Esophagus squamous epithelium (tissue), 5 donors: Measurements from ENCODE around the gene HDAC3. TPM values are rescaled to one million over a fixed set of nuclear protein-coding genes. Genes with fewer than 3 reads are reported as not detected.

ENCODE experiments used
- DNase-seq: peaks from one replicate; lab custom pipeline; 2025; lab: John Stamatoyannopoulos, UW
- H3K27ac ChIP-seq, 4 donors: fragments of 200-600 bp; sonication (generic); one replicate each; pipeline ENCODE4 v1.5.1; 2016 to 2019; ENCODE audit warnings: mild to moderate bottlenecking in 1 of 4
- H3K27me3 ChIP-seq, 4 donors: fragments of 200-600 bp; sonication (generic); 1 replicate in 3 of 4; 2 replicates in 1 of 4; pipeline versions ENCODE4 v1.5.1 to v1.6.0; 2017 to 2021; ENCODE audit warnings: antibody characterized with exemption in 1 of 4
- H3K36me3 ChIP-seq, 3 donors: fragments of 200-600 bp; sonication (generic); one replicate each; pipeline ENCODE4 v1.5.1; 2016 to 2019
- H3K4me1 ChIP-seq, 3 donors: fragments of 200-600 bp; sonication (generic); one replicate each; pipeline ENCODE4 v1.5.1; 2017 to 2019
- H3K4me3 ChIP-seq, 4 donors: fragments of 200-600 bp; sonication (generic); 1 replicate in 3 of 4; 2 replicates in 1 of 4; pipeline ENCODE4 v1.5.1; 2016 to 2019; ENCODE audit warnings: mild to moderate bottlenecking in 2 of 4, moderate library complexity in 1 of 4
- H3K9me3 ChIP-seq, 3 donors: fragments of 200-600 bp; sonication (generic); one replicate each; pipeline ENCODE4 v1.5.1; 2016 to 2019
- POLR2A ChIP-seq, 4 donors: fragments of 450-650 bp; IDR thresholded peaks; one replicate each; pipeline ENCODE4 v1.6.1; 2017; ENCODE audit warnings: antibody characterized with exemption in 4 of 4, mild to moderate bottlenecking in 4 of 4, moderate library complexity in 3 of 4
- WGBS, 2 donors: methylation state at CpG; one replicate each; pipeline ENCODE4 v1.1.5; 2018; 5-methylcytosine and 5-hydroxymethylcytosine counted together
- intact Hi-C: fragments of 100-400 bp; cut with DNase I; formaldehyde crosslinking; loops from one replicate; pipeline ENCODE4 v1.15.0; 2022
- total RNA-seq, 4 donors: library from RNA; depleted of rRNA; stranded (reverse); fragments of >200 nt; gene quantifications; one replicate each; pipeline ENCODE4 v1.1.0, GENCODE V29; 2016
- TF ChIP-seq, protein P1 (sequence below), 6 experiments: fragments of 450-650 bp in 4 of 6; fragments of 200-600 bp in 2 of 6; sonication (generic) in 2 of 6; IDR thresholded peaks; one replicate each; pipeline ENCODE4 v1.5.1; 2016 to 2019; ENCODE audit warnings: antibody characterized with exemption in 6 of 6, mild to moderate bottlenecking in 4 of 6, moderate library complexity in 4 of 6
- donor health status: DM: yes; HTN: yes; CAD: no.

The HDAC3 gene
- total RNA-seq, 4 donors from 2014 or later: 33.0 to 60.8 (median 40.4) TPM

DNA sequence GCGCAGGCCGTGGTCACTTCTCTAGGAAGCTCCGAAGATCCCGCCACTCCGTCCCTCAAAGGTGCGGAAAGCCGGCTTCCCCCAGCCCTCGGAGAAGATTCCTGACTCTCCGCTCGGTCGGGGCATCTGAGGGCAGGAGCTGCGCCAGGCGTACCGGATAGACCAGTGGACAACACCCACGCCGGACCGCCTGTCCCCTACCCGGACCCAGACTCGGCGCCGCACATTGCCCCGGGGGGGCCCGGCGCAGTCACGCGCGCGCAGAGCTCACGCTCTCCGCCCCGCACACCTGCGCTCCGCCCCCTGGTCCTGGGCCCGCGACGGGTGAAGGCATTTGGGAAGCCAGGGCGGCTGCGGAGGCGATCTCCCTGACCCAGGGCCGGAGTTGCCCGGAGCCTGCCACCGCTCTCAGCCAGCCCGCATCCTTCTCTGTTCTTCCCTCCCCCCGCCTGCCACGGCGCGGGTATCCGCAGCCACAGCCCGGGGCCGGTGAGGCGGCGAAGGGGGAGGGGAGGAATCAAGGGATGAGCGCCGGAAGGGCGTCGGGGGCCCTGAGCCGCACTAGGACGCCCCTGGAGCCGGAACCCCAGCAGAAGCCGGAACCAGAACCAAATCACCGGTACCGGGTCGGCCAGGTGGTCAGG is 596 bp upstream of the HDAC3 start:
- Histone ChIP-seq H3K9me3 (no peaks in the 10 kb centered on the region), H3K27ac (peak overlapping the region; percentile 70 to 93 (median 88)), H3K27me3 (no peaks in the 10 kb centered on the region), H3K36me3 (peaks cover 0 to 40% (median 0%) of the 10 kb centered on the region in 3 donors), H3K4me1 (peaks cover 26 to 49% (median 31%) of the 10 kb centered on the region in 3 donors), H3K4me3 (peak overlapping the region; percentile 77 to 94 (median 88))
- TF ChIP-seq POLR2A (IDR thresholded peaks at IDR 0.05): no peak
- TF ChIP-seq, protein P1, sequence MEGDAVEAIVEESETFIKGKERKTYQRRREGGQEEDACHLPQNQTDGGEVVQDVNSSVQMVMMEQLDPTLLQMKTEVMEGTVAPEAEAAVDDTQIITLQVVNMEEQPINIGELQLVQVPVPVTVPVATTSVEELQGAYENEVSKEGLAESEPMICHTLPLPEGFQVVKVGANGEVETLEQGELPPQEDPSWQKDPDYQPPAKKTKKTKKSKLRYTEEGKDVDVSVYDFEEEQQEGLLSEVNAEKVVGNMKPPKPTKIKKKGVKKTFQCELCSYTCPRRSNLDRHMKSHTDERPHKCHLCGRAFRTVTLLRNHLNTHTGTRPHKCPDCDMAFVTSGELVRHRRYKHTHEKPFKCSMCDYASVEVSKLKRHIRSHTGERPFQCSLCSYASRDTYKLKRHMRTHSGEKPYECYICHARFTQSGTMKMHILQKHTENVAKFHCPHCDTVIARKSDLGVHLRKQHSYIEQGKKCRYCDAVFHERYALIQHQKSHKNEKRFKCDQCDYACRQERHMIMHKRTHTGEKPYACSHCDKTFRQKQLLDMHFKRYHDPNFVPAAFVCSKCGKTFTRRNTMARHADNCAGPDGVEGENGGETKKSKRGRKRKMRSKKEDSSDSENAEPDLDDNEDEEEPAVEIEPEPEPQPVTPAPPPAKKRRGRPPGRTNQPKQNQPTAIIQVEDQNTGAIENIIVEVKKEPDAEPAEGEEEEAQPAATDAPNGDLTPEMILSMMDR (IDR thresholded peaks at IDR 0.05): no peak
- WGBS, 2 donors: 1% methylated on average over 11 of the region's 63 CpGs
- DNase-seq: no peak
- intact Hi-C loops: no loop called here

- DNase-seq: no peak
- peak overlapping the region; percentile 77 to 94 (median 88) for H3K4me3 ChIP-seq
- no peaks in the 10 kb centered on the region for H3K9me3 ChIP-seq
- no peak for TF ChIP-seq POLR2A (IDR thresholded peaks at IDR 0.05)
- TF ChIP-seq, protein P1 (IDR thresholded peaks at IDR 0.05): no peak
- H3K4me1 ChIP-seq: peaks cover 26 to 50% (median 31%) of the 10 kb centered on the region in 3 donors
- intact Hi-C loops: no loop called here
- whole genome bisulfite sequencing, 2 donors: 0 to 17% methylated on average over 2 to 3 of the region's 4 CpGs
- H3K27ac ChIP-seq: peak overlapping the region; percentile 86 to 93 (median 91)
- H3K27me3 ChIP-seq: no peaks in the 10 kb centered on the region
- peaks cover 0 to 34% (median 0%) of the 10 kb centered on the region in 3 donors for H3K36me3 ChIP-seq
Observed at GRCh38 chr5:141636106-141636412, 590 bp downstream of the HDAC3 start.

DNA sequence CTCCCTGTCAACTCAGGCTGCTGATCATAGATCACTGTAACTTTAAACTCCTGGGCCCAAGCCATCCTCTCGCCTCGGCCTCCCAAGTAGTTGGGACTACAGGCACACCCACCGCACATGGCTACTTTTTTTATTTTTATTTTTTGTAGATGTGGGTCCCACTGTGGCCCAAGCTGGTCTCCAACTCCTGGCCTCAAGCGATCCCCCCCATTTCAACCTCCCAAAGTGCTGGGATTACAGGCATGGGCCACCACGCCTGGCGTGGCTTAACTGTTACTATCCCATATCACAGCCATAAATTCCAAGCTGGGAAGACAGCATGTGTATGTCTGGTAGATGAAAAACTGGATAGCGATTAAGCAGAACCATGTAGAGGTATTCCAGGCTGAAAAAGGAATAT is 1.0 kb downstream of the HDAC3 start:
- DNase-seq: no peak
- Histone ChIP-seq H3K9me3 (no peaks in the 10 kb centered on the region), H3K36me3 (peaks cover 0 to 34% (median 0%) of the 10 kb centered on the region in 3 donors), H3K27me3 (no peaks in the 10 kb centered on the region), H3K27ac (peak overlapping the region in 3 of 4 donors; percentile 86 to 93 (median 92)), H3K4me1 (peaks cover 26 to 50% (median 31%) of the 10 kb centered on the region in 3 donors), H3K4me3 (peak overlapping the region; percentile 77 to 94 (median 88))
- TF ChIP-seq, protein P1 (IDR thresholded peaks at IDR 0.05): no peak
- TF ChIP-seq POLR2A (IDR thresholded peaks at IDR 0.05): no peak
- intact Hi-C loops: no loop called here
- WGBS, 2 donors: 45 to 62% methylated on average over 7 of the region's 7 CpGs

- intact Hi-C loops: no loop called here
- DNase-seq: no peak
- Histone ChIP-seq H3K4me3 (no peak overlapping the region), H3K36me3 (peaks cover 0 to 35% (median 1%) of the 10 kb centered on the region in 3 donors), H3K4me1 (peaks cover 26 to 50% (median 31%) of the 10 kb centered on the region in 3 donors), H3K27me3 (no peaks in the 10 kb centered on the region), H3K9me3 (no peaks in the 10 kb centered on the region), H3K27ac (no peak overlapping the region)
- TF ChIP-seq, protein P1 (IDR thresholded peaks at IDR 0.05): no peak
- TF ChIP-seq POLR2A (IDR thresholded peaks at IDR 0.05): no peak
- 80 to 87% methylated on average over 3 to 6 of the region's 6 CpGs for WGBS, 2 donors
Observed at GRCh38 chr5:141634720-141635119, 1.9 kb downstream of the HDAC3 start.

DNA sequence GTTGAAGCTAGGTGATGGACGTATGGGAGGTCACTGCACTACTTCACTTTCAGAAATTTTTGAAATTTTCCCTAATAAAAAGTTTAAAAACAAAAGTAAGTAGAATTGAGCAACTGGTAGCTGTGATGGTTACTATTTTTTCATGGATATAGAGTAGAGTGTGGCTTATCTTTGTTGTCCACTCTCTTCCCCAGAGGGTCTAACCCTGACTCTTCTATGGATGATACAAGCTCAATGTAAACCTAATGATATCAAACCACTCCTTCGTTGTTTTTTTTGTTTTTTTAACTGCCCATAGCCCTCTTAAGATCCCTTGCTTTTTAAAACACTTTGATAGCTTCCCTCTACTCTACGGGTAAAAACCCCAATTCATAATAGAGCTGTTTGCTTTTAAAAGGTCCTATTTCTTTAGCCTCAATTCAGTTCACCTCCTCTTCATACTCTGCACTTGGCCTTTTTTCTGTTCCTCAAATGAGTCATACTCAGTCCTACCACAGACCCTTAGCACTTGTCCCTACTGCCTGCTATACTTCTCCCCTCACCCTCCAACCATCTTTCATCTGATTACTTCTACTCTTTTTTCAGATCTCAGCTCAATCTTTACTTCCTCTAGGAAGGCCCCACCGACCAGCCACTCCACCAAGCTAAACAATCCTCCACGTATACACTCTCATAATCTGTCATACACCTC is 2.6 kb downstream of the HDAC3 start:
- H3K4me1 ChIP-seq: peaks cover 26 to 50% (median 31%) of the 10 kb centered on the region in 3 donors
- H3K9me3 ChIP-seq: no peaks in the 10 kb centered on the region
- intact Hi-C loops: no loop called here
- H3K4me3 ChIP-seq: no peak overlapping the region
- DNase-seq: no peak
- 73 to 77% methylated on average over 5 of the region's 5 CpGs for WGBS, 2 donors
- no peak for TF ChIP-seq POLR2A (IDR thresholded peaks at IDR 0.05)
- TF ChIP-seq, protein P1 (IDR thresholded peaks at IDR 0.05): no peak
- H3K27ac ChIP-seq: no peak overlapping the region
- peaks cover 0 to 40% (median 8%) of the 10 kb centered on the region in 3 donors for H3K36me3 ChIP-seq
- no peaks in the 10 kb centered on the region for H3K27me3 ChIP-seq
